Measurements from ENCODE around the gene SORCS2.
"Not testable (repeated sequence)": the region's sequence is repeated elsewhere in the genome, so short reads cannot be mapped to it uniquely, and the experiment has no call there.

GRCh38 chr4:7165056-7165873 is 27.1 kb upstream of the SORCS2 start:
- not testable (repeated sequence) for TF ChIP-seq CTCF (IDR thresholded peaks at IDR 0.05; ENCODE audit: low read depth, low read length, poor library complexity, severe bottlenecking); EZH2phosphoT487 (IDR thresholded peaks at IDR 0.05; ENCODE audit: borderline replicate concordance, low read length)

All from DOHH2 (cell line).